Measurements from ENCODE around the gene CSTF2.

Gene CSTF2

DNA sequence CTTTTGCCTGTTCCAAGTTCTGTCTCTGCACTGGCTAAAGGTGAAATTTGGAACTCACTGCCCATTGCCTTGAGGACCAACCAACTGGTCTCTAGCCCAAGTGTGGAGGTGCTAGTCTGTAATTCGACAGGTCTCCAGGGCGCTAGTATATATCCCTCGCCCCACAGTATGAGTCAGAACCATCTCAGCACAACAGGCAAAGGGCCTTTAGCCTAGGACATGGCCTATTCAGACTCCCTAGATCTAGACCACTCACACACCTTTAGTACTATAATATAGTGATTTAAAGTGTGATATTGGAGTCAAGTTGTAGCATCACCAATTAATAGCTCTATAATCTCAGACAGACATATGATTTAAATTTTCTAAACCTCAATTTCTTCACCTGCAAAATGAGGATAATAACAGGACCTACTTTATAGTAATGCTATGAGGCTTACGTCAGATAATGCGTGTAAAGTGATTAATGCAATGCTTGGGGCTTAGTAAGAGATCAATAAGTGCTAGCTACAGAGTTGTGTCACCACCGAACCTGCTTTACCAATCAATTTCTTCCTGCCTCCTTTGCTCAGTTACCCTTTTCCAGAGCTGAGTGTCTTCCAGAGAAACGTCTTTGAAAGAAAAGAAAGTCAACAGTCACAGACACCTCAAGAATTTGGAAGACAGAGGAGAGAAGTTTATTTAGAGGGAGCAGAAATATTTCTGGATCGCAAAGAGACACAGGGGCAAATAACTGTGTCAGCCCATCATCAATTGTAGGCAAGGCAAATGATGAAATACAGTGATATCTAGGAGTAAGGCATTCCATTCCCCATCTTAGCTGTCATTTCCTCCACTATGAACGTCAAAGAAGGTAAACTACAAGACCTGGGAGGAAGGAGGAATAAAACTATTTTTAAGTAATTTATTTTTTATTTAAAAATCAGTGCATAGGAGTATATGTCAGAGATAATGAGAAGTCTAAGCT is 51.7 kb downstream of the CSTF2 start:
- no peak for DNase-seq

DNA sequence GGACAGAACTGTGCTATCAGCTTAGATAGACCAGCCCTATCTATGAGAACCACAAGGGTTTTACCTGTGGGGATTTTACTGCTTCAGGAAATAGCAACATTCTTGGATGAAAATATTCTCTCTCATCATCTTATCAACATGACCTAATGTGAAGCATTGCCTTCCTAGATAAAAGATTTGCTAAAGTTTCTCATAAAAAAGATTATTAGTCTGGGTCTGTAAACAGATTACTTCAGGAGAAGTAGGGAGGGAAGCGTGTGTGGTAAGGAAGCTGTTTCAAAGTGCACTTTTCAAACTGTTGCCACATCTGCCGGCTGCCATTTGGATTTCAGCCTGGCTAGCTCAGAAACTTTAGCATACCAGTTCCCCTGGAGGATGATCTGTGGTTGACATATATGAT is 54.1 kb downstream of the CSTF2 start, which contains the start of gene NOX1:
NOX1 (minus strand) TSS at position 35 of the 400 bp plus-strand sequence. CDS start 220 bp downstream, outside the sequence.
- DNase-seq = no peak

DNA sequence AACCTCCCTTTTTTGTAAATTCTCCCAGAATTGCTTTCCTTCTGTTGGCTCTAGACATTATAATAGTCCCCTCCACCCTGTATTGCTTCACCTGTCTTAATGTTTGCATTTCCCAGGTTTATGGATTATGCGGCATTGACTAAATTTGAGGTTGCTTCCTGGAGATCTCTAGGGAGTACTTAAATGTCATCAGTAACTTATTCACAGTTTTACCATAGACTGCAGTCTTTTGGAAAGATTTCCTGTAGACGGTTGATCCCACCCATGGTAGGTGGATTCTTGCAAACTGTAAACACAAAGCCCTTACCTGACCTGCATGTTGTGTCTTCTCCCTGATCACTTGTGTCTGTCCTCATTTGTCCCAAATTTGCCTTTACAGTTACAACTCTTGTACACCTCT is 60.2 kb downstream of the CSTF2 start:
- no peak for DNase-seq

DNA sequence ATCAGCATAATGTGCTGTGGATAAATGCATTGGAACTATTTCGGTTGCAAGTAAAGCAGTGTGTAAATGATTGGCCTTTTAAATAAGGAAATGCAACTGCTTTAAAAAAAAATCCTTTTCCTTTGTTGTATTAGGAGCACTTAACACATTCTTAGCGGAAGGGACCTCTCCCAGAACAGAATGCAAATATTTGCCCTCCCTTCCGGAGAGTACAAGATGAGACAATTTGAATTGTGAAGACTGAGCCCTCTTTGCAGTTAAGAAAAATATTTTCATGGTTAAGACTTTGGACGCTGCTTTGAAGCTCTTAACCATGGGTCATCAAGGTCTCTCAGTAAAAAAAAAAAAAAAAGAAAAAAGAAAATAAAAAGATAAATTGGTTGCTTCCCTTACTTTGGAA is 63.5 kb downstream of the CSTF2 start:
- no peak for DNase-seq
